Stimulated activated CD8-positive, alpha-beta memory T cell treated with anti-CD3 and anti-CD28 coated beads, Interleukin-12 subunit alpha, Interleukin-12 subunit beta, amount 100 ng/mL, for 24 hours (primary cell): ENCODE results near the gene SEC16A.

Experiments
- DNase-seq: peaks from one replicate; pipeline ENCODE4 v3.0.0-alpha.2; 2020; ENCODE audit errors: extremely low read depth

SEC16A gene

GRCh38 chr9:136517950-136518349, 35.1 kb upstream of the SEC16A start:
- DNase-seq = no peak

- DNase-seq = no peak
Measured at GRCh38 chr9:136517012-136517743, 34.3 kb upstream of the SEC16A start.

GRCh38 chr9:136516191-136516654, 33.4 kb upstream of the SEC16A start:
- no peak for DNase-seq

GRCh38 chr9:136515276-136515675, 32.4 kb upstream of the SEC16A start:
- DNase-seq = no peak

GRCh38 chr9:136514022-136514714, 31.3 kb upstream of the SEC16A start:
- DNase-seq = no peak

- DNase-seq = no peak
Measured at GRCh38 chr9:136513191-136513590, 30.4 kb upstream of the SEC16A start.

GRCh38 chr9:136512651-136513071, 29.8 kb upstream of the SEC16A start:
- DNase-seq = no peak

- no peak for DNase-seq
Measured at GRCh38 chr9:136511670-136512592, 29.1 kb upstream of the SEC16A start.

GRCh38 chr9:136511144-136511669, 28.4 kb upstream of the SEC16A start:
- no peak for DNase-seq

- no peak for DNase-seq
Measured at GRCh38 chr9:136510561-136510960, 27.7 kb upstream of the SEC16A start.

- no peak for DNase-seq
Measured at GRCh38 chr9:136509549-136509948, 26.7 kb upstream of the SEC16A start.

- DNase-seq = no peak
Measured at GRCh38 chr9:136508729-136509500, 26.1 kb upstream of the SEC16A start.

GRCh38 chr9:136507992-136508375, 25.1 kb upstream of the SEC16A start:
- DNase-seq = no peak

GRCh38 chr9:136507221-136507991, 24.6 kb upstream of the SEC16A start:
- DNase-seq = no peak

GRCh38 chr9:136506425-136506824, 23.6 kb upstream of the SEC16A start:
- DNase-seq = no peak

GRCh38 chr9:136505406-136506403, 22.9 kb upstream of the SEC16A start:
- no peak for DNase-seq

- DNase-seq = no peak
Measured at GRCh38 chr9:136504512-136505348, 21.9 kb upstream of the SEC16A start.

- DNase-seq = no peak
Measured at GRCh38 chr9:136502940-136503550, 20.2 kb upstream of the SEC16A start.
